GM19239 (cell line): Measurements from ENCODE around the gene SEC14L2.
"Not testable (repeated sequence)": the region's sequence is repeated elsewhere in the genome, so short reads cannot be mapped to it uniquely, and the experiment has no call there.

ENCODE experiments used
- DNase-seq: peaks from one replicate; pipeline ENCODE4 v3.0.0; 2011; ENCODE audit warnings: low spot score; ENCODE audit not compliant: insufficient read length
- FAIRE-seq: peaks from 2 replicates; lab custom pipeline; 2011; peaks lifted over from hg19 to GRCh38; lab: Jason Lieb, UNC

Gene SEC14L2

GRCh38 chr22:30445438-30446145 lies 48.8 kb downstream of the SEC14L2 start:
- no peak for DNase-seq
- no peak for FAIRE-seq

- FAIRE-seq (no peak), DNase-seq (no peak)
Measured at GRCh38 chr22:30447656-30448055, 50.8 kb downstream of the SEC14L2 start.

GRCh38 chr22:30451488-30451887 lies 54.7 kb downstream of the SEC14L2 start:
- FAIRE-seq, DNase-seq: not testable (repeated sequence)

DNA sequence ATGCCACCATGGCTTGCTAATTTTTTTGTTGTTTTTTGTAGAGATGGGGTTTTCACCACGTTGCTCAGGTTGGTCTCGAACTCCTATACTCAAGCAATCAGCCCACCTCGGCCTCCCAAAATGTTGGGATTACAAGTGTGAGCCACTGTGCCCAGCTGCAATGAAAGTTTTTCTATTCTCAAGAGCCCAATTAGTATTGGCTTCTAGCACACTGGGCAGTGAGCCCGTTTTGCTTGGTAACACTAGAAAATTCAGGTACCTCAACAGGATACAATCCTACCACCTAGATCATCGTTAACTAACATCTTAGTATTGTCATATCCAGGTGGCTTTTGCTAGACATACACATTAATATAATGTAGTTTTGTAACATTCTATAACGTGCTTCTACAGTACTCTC lies 56.0 kb downstream of the SEC14L2 start:
- no peak for FAIRE-seq
- no peak for DNase-seq

DNA sequence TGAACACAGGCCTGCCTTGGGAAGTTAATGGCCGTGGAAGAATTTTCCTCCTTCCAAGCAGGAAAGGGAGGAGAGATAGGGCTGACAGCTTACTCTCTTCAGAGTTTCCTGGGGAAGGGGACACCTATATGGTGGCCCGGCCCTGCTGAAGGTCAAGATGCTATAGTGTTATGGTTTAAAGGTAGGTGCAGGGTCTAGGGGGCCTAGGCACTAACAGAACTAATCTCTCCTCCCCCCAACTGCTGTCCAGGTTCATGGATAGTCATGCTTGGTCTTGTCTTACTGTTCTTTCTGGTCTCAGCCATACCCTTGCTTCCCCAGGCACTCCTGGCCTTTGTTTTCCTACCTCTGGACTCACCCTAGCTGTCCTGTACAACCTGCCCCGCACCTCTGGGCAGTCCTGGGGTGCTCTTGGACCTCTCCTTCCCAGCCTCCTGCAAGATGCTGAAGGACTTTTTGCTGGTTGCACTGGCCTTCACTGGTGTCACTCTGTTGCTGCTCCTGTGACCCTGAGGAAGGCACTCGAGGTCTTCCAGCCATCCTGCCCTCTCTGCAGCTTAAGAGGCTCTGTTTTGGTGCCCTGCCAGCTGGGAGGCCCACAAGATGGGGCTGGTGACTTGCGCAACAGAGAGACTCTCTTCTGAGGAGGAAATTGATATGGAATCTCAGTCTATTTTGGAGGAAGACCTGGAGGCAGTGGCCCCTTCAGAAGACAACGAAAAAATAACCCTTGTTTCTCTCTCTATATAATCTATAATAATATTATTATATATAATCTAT lies 57.1 kb downstream of the SEC14L2 start:
- DNase-seq (no peak), FAIRE-seq (no peak)

- no peak for DNase-seq
- no peak for FAIRE-seq
Measured at GRCh38 chr22:30455075-30455840, 58.4 kb downstream of the SEC14L2 start.

- FAIRE-seq = no peak
- DNase-seq = no peak
Measured at GRCh38 chr22:30457981-30458380, 61.2 kb downstream of the SEC14L2 start.

- FAIRE-seq = no peak
Measured at GRCh38 chr22:30459181-30460052, 62.6 kb downstream of the SEC14L2 start.

DNA sequence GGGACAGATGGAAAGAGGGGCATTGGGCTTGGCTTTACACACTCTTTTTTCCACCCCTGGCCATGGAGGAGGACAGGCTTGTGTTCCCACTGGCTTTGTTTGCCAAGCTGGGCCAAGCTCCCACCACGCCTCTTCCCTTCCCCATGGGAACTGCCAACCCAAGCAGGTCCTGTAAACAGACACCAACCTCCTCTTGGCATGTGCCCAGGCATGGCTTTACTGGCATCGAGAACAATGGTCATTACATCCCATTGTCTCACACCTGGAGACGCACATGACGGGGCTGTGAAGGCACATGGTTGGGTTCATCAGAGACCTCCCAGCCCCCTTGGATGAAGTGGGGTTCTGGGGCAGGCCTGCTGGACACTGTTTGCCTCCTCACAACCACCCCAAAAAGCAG lies 63.3 kb downstream of the SEC14L2 start:
- DNase-seq (no peak), FAIRE-seq (no peak)

More at GRCh38 chr22:30459181-30460052, 62.6 kb downstream of the SEC14L2 start:
- DNase-seq = no peak

DNA sequence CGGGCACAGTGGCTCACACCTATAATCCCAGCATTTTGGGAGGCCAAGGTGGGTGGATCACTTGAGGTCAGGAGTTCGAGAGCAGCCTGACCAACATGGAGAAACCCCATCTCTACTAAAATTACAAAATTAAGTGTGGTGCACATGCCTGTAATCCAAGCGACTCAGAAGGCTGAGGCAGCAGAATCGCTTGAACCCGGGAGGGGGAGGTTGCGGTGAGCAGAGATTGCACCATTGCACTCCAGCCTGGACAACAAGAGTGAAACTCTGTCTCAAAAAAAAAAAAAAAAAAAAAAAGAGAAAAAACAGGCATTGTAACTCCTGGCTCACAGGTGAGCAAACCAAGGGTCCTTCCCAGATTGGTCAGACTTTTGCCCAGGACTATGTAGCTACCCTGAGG lies 63.7 kb downstream of the SEC14L2 start:
- not testable (repeated sequence) for FAIRE-seq, DNase-seq

DNA sequence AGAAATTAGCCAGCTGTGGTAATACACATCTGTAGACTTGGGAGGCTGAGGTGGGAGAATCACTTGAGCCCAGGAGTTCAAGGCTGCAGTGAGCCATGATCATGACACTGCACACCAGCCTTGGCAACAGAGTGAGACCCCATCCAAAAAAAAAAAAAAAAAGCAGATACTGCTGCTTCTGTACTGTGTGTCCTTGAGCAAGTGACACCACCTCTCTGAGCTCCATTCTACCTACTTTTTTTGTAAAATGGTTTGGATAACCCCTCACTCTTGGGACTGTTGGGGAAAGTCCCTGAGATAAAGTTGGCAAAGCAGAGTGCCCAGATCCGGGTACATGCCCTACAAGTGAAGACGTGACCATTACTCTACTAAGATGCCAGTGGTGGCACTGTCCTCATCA lies 72.3 kb downstream of the SEC14L2 start:
- no peak for DNase-seq
- no peak for FAIRE-seq

GRCh38 chr22:30470655-30471054 lies 73.8 kb downstream of the SEC14L2 start:
- DNase-seq (no peak), FAIRE-seq (no peak)

GRCh38 chr22:30471616-30472318 lies 74.9 kb downstream of the SEC14L2 start, which contains the start of gene SEC14L3:
SEC14L3 (minus strand) TSS chr22:30472017; CDS start chr22:30471958, 59 bp downstream.
- DNase-seq = no peak
- no peak for FAIRE-seq

GRCh38 chr22:30472994-30473720 lies 76.3 kb downstream of the SEC14L2 start:
- FAIRE-seq = no peak
- no peak for DNase-seq

DNA sequence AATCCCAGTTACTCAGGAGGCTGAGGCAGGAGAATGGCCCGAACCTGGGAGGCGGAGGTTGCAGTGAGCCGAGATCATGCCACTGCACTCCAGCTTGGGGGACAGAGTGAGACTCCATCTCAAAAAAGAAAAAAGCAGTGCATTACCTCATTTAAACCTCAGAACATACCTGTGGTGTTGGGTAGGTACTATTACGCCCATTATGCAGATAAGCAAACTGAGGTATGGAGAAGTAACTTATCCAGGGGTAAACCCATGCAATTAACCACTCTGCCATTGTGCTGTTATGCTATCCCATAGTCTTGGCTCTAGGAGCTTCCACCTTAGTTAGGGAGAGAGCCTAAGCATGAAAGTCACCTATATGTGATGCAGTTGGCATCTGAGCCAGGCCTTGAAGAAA lies 77.3 kb downstream of the SEC14L2 start:
- FAIRE-seq = no peak

More for the DNA sequence above, 77.3 kb downstream of the SEC14L2 start:
- no peak for DNase-seq
